Measurements from ENCODE around the gene PLCG1.
"Not testable (repeated sequence)": the region's sequence is repeated elsewhere in the genome, so short reads cannot be mapped to it uniquely, and the experiment has no call there.

The PLCG1 gene

GRCh38 chr20:41136680-41137613, at the start of gene PLCG1:
Gene PLCG1, plus strand, starts transcription at chr20:41137543. Its CDS starts 99 bp downstream, at chr20:41137642.
- DNase-seq, result peak; percentile 51 to 77

GRCh38 chr20:41087777-41088176, 49.6 kb upstream of the PLCG1 start:
- no peak for DNase-seq

GRCh38 chr20:41089555-41089954, 47.8 kb upstream of the PLCG1 start:
- no peak for DNase-seq

- DNase-seq, result no peak
Observed at GRCh38 chr20:41091927-41092326, 45.4 kb upstream of the PLCG1 start.

- DNase-seq, result no peak
Observed at GRCh38 chr20:41094353-41095055, 42.8 kb upstream of the PLCG1 start.

GRCh38 chr20:41095110-41095969, 42.0 kb upstream of the PLCG1 start:
- DNase-seq, result peak; percentile 34 to 77

- DNase-seq, result peak in 1 of 2 donors; percentile 25
Observed at GRCh38 chr20:41098703-41099250, 38.6 kb upstream of the PLCG1 start.

- no peak for DNase-seq
Observed at GRCh38 chr20:41100001-41100480, 37.3 kb upstream of the PLCG1 start.

GRCh38 chr20:41101660-41102059, 35.7 kb upstream of the PLCG1 start:
- no peak for DNase-seq

GRCh38 chr20:41108531-41108930, 28.8 kb upstream of the PLCG1 start:
- DNase-seq, result no peak

GRCh38 chr20:41110012-41110411, 27.3 kb upstream of the PLCG1 start:
- DNase-seq, result no peak

GRCh38 chr20:41110930-41111577, 26.3 kb upstream of the PLCG1 start:
- DNase-seq, result no peak

GRCh38 chr20:41111578-41111951, 25.8 kb upstream of the PLCG1 start:
- peak in 1 of 2 donors; percentile 43 for DNase-seq

- DNase-seq, result no peak
Observed at GRCh38 chr20:41116282-41116956, 20.9 kb upstream of the PLCG1 start.

- not testable (repeated sequence) for DNase-seq
Observed at GRCh38 chr20:41118159-41118558, 19.2 kb upstream of the PLCG1 start.

GRCh38 chr20:41118632-41119031, 18.7 kb upstream of the PLCG1 start:
- no peak for DNase-seq

GRCh38 chr20:41119614-41120561, 17.5 kb upstream of the PLCG1 start:
- no peak for DNase-seq

GRCh38 chr20:41121399-41121798, 15.9 kb upstream of the PLCG1 start:
- no peak for DNase-seq

GRCh38 chr20:41123631-41124030, 13.7 kb upstream of the PLCG1 start:
- no peak for DNase-seq

- no peak for DNase-seq
Observed at GRCh38 chr20:41124451-41125094, 12.8 kb upstream of the PLCG1 start.

All from inflammatory macrophage treated with lipopolysaccharide for 1 hour (primary cell).